ENCODE data around the gene DDX6.

- TF ChIP-seq CTCF (IDR thresholded peaks at IDR 0.05) (no peak), POLR2A (IDR thresholded peaks at IDR 0.05) (no peak)
These were observed 75.6 kb downstream of the DDX6 start for GRCh38 chr11:118715245-118715831.

Data from uterus (tissue), 2 donors.